Testis (tissue), 3 donors: ENCODE data around the gene CPSF7. TPM values are rescaled to one million over a fixed set of nuclear protein-coding genes. Genes with fewer than 3 reads are reported as not detected.
A peak's percentile ranks its signal among the peaks of the same experiment; 100 is the strongest.

ENCODE experiments used
- DNase-seq: peaks from one replicate; pipeline ENCODE4 v3.0.0-alpha.2; 2019
- H3K27ac ChIP-seq, 2 donors: fragments of 200-600 bp; sonication (generic); one replicate each; pipeline ENCODE4 v1.5.1; 2019
- H3K27me3 ChIP-seq: fragments of 200-600 bp; sonication (generic); one replicate; pipeline ENCODE4 v1.5.1; 2019
- H3K36me3 ChIP-seq: fragments of 200-600 bp; sonication (generic); one replicate; pipeline ENCODE4 v1.5.1; 2017; ENCODE audit warnings: low read depth; ENCODE audit errors: missing control alignments
- H3K4me1 ChIP-seq: fragments of 200-600 bp; sonication (generic); one replicate; pipeline ENCODE4 v1.5.1; 2019
- H3K4me3 ChIP-seq, 2 donors: fragments of 200-600 bp; sonication (generic); one replicate each; pipeline ENCODE4 v1.5.1; 2017 to 2019
- H3K9me3 ChIP-seq: fragments of 200-600 bp; sonication (generic); one replicate; pipeline ENCODE4 v1.5.1; 2017
- POLR2A ChIP-seq: fragments of 450-650 bp; IDR thresholded peaks from one replicate; pipeline ENCODE4 v1.6.1; 2017; ENCODE audit warnings: antibody characterized with exemption, mild to moderate bottlenecking, moderate library complexity
- WGBS, 2 donors: methylation state at CpG; one replicate each; pipeline ENCODE4 v1.1.5; 2018; 5-methylcytosine and 5-hydroxymethylcytosine counted together
- intact Hi-C: fragments of 100-400 bp; cut with DNase I; formaldehyde crosslinking; loops from one replicate; pipeline ENCODE4 v1.15.1; 2023; ENCODE audit warnings: low total_unique reads
- polyA plus RNA-seq: library from polyadenylated mRNA; stranded (reverse); fragments of 350-450 nt; fragmentation: Illumina TruSeq; extraction: RNeasy Lipid Tissue Mini Kit (QIAGEN cat#74804); gene quantifications from one replicate; pipeline ENCODE4 v1.2.3, GENCODE V29; 2014; ENCODE audit warnings: low read depth, low replicate concordance; ENCODE audit not compliant: insufficient read depth
- total RNA-seq, 2 donors: library from RNA; depleted of rRNA; stranded (reverse); fragments of >200 nt; gene quantifications; one replicate each; pipeline ENCODE4 v1.2.3, GENCODE V29; 2016
- TF ChIP-seq, protein P1 (sequence below), 3 experiments: fragments of 450-650 bp in 2 of 3; fragments of 200-600 bp in 1 of 3; sonication (generic) in 1 of 3; IDR thresholded peaks; one replicate each; pipeline ENCODE4 v1.5.1; 2016 to 2019; ENCODE audit warnings: antibody characterized with exemption in 3 of 3, mild to moderate bottlenecking in 2 of 3, moderate library complexity in 1 of 3

Gene CPSF7
- total and polyA plus RNA-seq, 3 donors from 2014 or later: 84.2 to 107 (median 86.5) TPM

DNA sequence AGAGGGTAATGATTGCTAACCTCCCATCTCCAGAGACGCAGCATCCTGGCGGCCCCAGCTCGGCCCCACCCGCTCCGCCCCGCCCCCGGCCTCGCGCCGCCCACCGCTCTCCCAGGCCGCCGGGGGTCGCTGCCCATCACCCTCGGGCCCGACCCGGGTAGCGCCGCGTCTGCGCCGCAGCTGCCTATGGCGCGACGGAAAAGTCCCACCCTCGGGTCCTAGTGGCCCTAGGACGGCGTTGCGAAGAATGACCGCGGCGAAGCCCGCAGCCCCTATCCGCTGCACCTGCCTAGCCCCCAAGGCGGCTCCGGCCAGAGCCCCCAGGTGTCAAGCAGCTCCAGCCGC lies 457 bp downstream of the CPSF7 start:
- 0% methylated on average over 35 of the region's 37 CpGs; no CpG with 5 or more reads in 1 of the 2 donors for WGBS, 2 donors
- DNase-seq: peak; percentile 81
- H3K4me1 ChIP-seq: peaks cover 29% of the 10 kb centered on the region

DNA sequence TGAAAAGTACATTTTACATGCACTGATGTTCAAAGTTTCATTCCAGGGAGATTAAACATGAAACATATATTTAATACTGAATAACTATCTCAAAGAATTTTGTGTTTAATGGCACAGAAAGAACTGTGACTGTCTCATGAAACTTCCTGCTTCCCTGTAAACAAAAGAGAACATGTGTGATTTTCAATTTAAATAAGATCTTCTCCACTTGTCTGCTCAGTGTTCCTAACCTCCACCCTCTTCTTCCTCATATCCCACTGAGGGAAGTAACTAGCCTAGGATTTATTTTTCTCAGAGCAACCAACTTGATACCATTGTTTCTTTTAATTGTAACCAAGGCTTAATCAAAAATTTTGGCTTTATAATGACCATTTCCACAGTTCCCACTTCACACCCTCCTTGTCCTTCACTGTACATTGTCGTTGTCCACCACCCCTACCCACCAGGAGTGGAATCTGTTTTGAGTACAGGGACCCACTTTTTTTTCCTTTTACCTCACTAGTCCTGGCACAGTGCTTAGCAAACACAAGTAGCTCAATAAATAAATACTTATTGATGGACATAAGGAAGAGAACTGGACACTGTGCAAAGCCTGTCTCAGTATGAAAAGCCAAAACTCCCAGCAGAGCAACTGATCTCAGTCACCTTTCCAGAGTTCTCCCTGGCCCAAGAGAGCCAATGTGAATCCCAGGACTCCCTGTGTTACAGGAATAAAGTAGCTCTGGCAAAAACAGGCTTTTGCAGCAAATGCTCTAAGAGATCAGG lies 4.2 kb downstream of the CPSF7 start:
- no peaks in the 10 kb centered on the region for H3K9me3 ChIP-seq
- no peak overlapping the region for H3K4me3 ChIP-seq
- 72 to 79% methylated on average over 1 of the region's 1 CpG for WGBS, 2 donors
- H3K4me1 ChIP-seq: peaks cover 12% of the 10 kb centered on the region
- no peak for DNase-seq
- intact Hi-C loops: no loop called here
- no peak for TF ChIP-seq POLR2A
- TF ChIP-seq, protein P1, sequence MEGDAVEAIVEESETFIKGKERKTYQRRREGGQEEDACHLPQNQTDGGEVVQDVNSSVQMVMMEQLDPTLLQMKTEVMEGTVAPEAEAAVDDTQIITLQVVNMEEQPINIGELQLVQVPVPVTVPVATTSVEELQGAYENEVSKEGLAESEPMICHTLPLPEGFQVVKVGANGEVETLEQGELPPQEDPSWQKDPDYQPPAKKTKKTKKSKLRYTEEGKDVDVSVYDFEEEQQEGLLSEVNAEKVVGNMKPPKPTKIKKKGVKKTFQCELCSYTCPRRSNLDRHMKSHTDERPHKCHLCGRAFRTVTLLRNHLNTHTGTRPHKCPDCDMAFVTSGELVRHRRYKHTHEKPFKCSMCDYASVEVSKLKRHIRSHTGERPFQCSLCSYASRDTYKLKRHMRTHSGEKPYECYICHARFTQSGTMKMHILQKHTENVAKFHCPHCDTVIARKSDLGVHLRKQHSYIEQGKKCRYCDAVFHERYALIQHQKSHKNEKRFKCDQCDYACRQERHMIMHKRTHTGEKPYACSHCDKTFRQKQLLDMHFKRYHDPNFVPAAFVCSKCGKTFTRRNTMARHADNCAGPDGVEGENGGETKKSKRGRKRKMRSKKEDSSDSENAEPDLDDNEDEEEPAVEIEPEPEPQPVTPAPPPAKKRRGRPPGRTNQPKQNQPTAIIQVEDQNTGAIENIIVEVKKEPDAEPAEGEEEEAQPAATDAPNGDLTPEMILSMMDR (IDR thresholded peaks at IDR 0.05): no peak
- no peaks in the 10 kb centered on the region for H3K27me3 ChIP-seq
- H3K27ac ChIP-seq: no peak overlapping the region
- H3K36me3 ChIP-seq: no peaks in the 10 kb centered on the region

More for the DNA sequence above, 457 bp downstream of the CPSF7 start:
- TF ChIP-seq, protein P1 (IDR thresholded peaks at IDR 0.05): peak; percentile 21 to 44 (median 30)
- TF ChIP-seq POLR2A: no peak
- no peaks in the 10 kb centered on the region for H3K27me3 ChIP-seq
- peak overlapping the region; percentile 98 for H3K27ac ChIP-seq
- H3K9me3 ChIP-seq: no peaks in the 10 kb centered on the region
- peak overlapping the region; percentile 92 to 98 for H3K4me3 ChIP-seq
- intact Hi-C loops: no loop called here
- H3K36me3 ChIP-seq: no peaks in the 10 kb centered on the region

DNA sequence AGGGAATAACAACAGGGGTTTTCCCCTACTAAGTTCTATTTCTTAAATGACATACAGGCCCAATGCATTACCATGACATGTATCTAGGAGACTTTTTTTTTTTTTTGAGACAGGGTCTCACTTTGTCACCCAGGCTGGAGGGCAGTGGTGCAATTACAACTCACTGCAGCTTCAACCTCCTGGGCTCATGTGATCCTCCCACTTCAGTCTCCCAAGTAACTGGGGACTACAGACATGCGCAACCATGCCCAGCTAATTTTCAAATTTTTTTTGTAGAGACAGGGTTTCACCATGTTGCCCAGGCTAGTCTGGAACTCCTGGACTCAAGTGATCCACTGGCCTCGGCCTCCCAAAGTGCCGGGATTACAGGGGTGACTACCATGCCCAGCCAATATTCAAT lies 7.5 kb downstream of the CPSF7 start:
- H3K9me3 ChIP-seq: no peaks in the 10 kb centered on the region
- no peak overlapping the region for H3K27ac ChIP-seq
- DNase-seq: no peak
- 84 to 94% methylated on average over 3 of the region's 3 CpGs for WGBS, 2 donors
- no peaks in the 10 kb centered on the region for H3K27me3 ChIP-seq
- intact Hi-C loops: no loop called here
- no peak for TF ChIP-seq POLR2A
- TF ChIP-seq, protein P1 (IDR thresholded peaks at IDR 0.05): no peak
- H3K4me1 ChIP-seq: peaks cover 5% of the 10 kb centered on the region
- no peak overlapping the region for H3K4me3 ChIP-seq
- H3K36me3 ChIP-seq: no peaks in the 10 kb centered on the region

DNA sequence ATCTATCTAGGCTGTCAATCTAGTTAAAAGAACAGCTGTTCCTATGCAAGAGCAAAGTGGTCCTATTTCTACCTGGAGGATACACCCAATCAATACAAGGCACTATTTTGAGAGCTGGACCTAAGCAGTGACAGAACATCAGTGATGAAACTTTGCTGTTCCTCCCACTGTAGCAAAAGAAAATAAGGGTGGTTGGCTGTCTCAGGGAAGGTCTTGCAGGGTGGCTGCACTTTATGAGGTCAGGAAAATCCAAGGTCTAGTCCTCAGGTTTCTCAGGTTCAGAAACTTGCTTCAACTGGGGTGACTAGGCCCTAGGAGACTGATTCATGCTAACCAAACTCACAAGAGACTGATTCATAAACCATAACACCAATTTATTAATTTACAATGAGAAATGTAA lies 11.6 kb downstream of the CPSF7 start:
- no peak overlapping the region for H3K4me3 ChIP-seq
- no peak for TF ChIP-seq POLR2A
- TF ChIP-seq, protein P1 (IDR thresholded peaks at IDR 0.05): no peak
- no peak overlapping the region for H3K27ac ChIP-seq
- H3K9me3 ChIP-seq: no peaks in the 10 kb centered on the region
- no peak for DNase-seq
- no peaks in the 10 kb centered on the region for H3K27me3 ChIP-seq
- H3K4me1 ChIP-seq: no peaks in the 10 kb centered on the region
- intact Hi-C loops: no loop called here
- H3K36me3 ChIP-seq: no peaks in the 10 kb centered on the region

DNA sequence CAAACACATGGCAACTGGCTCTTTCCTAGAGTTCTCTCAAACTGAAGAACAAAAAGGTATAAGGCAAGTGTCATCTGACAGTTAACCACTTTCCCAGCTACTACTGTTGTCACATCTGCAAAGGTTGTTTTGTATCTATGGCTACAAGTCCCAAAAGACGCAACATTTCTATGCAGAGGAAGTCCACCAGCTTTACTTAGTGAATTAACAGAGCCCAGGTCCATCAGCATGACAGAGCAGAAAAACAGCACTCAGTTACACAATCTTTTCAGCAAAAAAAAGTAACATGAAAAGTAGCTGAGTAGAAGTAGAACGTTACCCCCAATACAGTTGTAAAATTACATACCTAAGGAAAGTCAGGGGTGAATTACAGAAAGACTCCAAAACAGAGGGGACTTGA lies 12.1 kb downstream of the CPSF7 start:
- H3K9me3 ChIP-seq: no peaks in the 10 kb centered on the region
- no peaks in the 10 kb centered on the region for H3K36me3 ChIP-seq
- H3K27me3 ChIP-seq: no peaks in the 10 kb centered on the region
- 63 to 67% methylated on average over 2 of the region's 2 CpGs for WGBS, 2 donors
- no peak for DNase-seq
- H3K4me1 ChIP-seq: no peaks in the 10 kb centered on the region
- H3K4me3 ChIP-seq: no peak overlapping the region
- TF ChIP-seq POLR2A: no peak
- TF ChIP-seq, protein P1 (IDR thresholded peaks at IDR 0.05): no peak
- no peak overlapping the region for H3K27ac ChIP-seq
- intact Hi-C loops: no loop called here
